Neural cell (in vitro differentiated cells): ENCODE measurements around the gene IL1A. TPM values are rescaled to one million over a fixed set of nuclear protein-coding genes. Genes with fewer than 3 reads are reported as not detected.

ENCODE experiments used
- H2AFZ ChIP-seq: fragments of 200-600, 300-800 bp; sonication (generic), shearing (Covaris generic); 2 replicates; pipeline ENCODE4 v1.6.0; 2014; ENCODE audit warnings: low read depth, mild to moderate bottlenecking, antibody characterized with exemption, low read length, moderate library complexity
- H3F3A ChIP-seq: fragments of 200-600 bp; shearing (Covaris generic); 2 replicates; pipeline ENCODE4 v1.6.1; 2016; ENCODE audit warnings: mild to moderate bottlenecking, moderate library complexity, mixed read lengths, antibody characterized with exemption, low read length; ENCODE audit not compliant: insufficient read depth, poor library complexity, severe bottlenecking
- H3K27ac ChIP-seq: fragments of 200-600, 300-800 bp; sonication (generic), shearing (Covaris generic); 2 replicates; pipeline ENCODE4 v1.5.1; 2014; ENCODE audit warnings: mild to moderate bottlenecking, low read length, moderate library complexity
- H3K27me3 ChIP-seq: fragments of 300-800, 200-600 bp; sonication (generic), shearing (Covaris generic); 2 replicates; pipeline ENCODE4 v1.6.0; 2014; ENCODE audit warnings: mild to moderate bottlenecking, low read depth, low read length, moderate library complexity; ENCODE audit not compliant: insufficient read depth
- H3K36me3 ChIP-seq: fragments of 300-800, 200-600 bp; sonication (generic), shearing (Covaris generic); 2 replicates; pipeline ENCODE4 v1.5.1; 2014; ENCODE audit warnings: mild to moderate bottlenecking, antibody characterized with exemption, low read length, moderate library complexity; ENCODE audit not compliant: insufficient read depth
- H3K4me2 ChIP-seq: fragments of 300-800, 200-600 bp; sonication (generic), shearing (Covaris generic); 2 replicates; pipeline ENCODE4 v1.6.0; 2014; ENCODE audit warnings: mild to moderate bottlenecking, low read length
- H3K4me3 ChIP-seq: fragments of 300-800, 200-600 bp; sonication (generic), shearing (Covaris generic); 2 replicates; pipeline ENCODE4 v1.5.1; 2014; ENCODE audit warnings: mild to moderate bottlenecking, low read length, moderate library complexity
- H3K79me2 ChIP-seq: fragments of 200-600 bp; shearing (Covaris generic); replicated peaks from 2 replicates; pipeline ENCODE4 v1.6.0; 2014; ENCODE audit warnings: mild to moderate bottlenecking, low read length, moderate library complexity; ENCODE audit not compliant: insufficient read depth
- H3K9ac ChIP-seq: fragments of 300-800, 200-600 bp; sonication (generic), shearing (Covaris generic); 2 replicates; pipeline ENCODE4 v1.6.1; 2016; ENCODE audit warnings: mild to moderate bottlenecking, low read length, mixed read lengths
- H3K9me2 ChIP-seq: fragments of 200-600 bp; shearing (Covaris generic); 2 replicates; pipeline ENCODE4 v1.6.1; 2016; ENCODE audit warnings: mild to moderate bottlenecking, low read length, mixed read lengths; ENCODE audit not compliant: insufficient read depth
- H3K9me3 ChIP-seq: fragments of 200-600, 300-800 bp; sonication (generic), shearing (Covaris generic); 2 replicates; pipeline ENCODE4 v1.6.1; 2016; ENCODE audit warnings: mild to moderate bottlenecking, mixed run types, low read length, moderate library complexity, mixed read lengths
- H4K20me1 ChIP-seq: fragments of 200-600 bp; shearing (Covaris generic); 2 replicates; pipeline ENCODE4 v1.6.1; 2016; ENCODE audit warnings: mild to moderate bottlenecking, mixed run types; ENCODE audit not compliant: insufficient read depth
- EP300 ChIP-seq: fragments of 450-650 bp; conservative IDR thresholded peaks from 2 replicates; pipeline ENCODE4 v1.6.1; 2014; ENCODE audit warnings: antibody characterized with exemption, mild to moderate bottlenecking, moderate library complexity; ENCODE audit not compliant: poor library complexity, severe bottlenecking
- EZH2 ChIP-seq: fragments of 200-600, 300-800 bp; shearing (Covaris generic), sonication (generic); IDR thresholded peaks from 2 replicates; pipeline ENCODE4 v1.6.1; 2014; ENCODE audit warnings: antibody characterized with exemption, low read length, borderline replicate concordance, mild to moderate bottlenecking; ENCODE audit not compliant: insufficient read depth, poor library complexity, severe bottlenecking
- MXI1 ChIP-seq: fragments of 450-650 bp; conservative IDR thresholded peaks from 2 replicates; pipeline ENCODE4 v1.6.1; 2014; ENCODE audit warnings: antibody characterized with exemption, mild to moderate bottlenecking; ENCODE audit not compliant: poor library complexity, severe bottlenecking
- POLR2AphosphoS5 ChIP-seq: IDR thresholded peaks from 2 replicates; pipeline ENCODE4 v1.6.1; 2012
- RAD21 ChIP-seq: fragments of 450-650 bp; conservative IDR thresholded peaks from 2 replicates; pipeline ENCODE4 v1.6.1; 2014; ENCODE audit warnings: antibody characterized with exemption, mild to moderate bottlenecking, moderate library complexity
- SMC3 ChIP-seq: fragments of 450-650 bp; conservative IDR thresholded peaks from 2 replicates; pipeline ENCODE4 v1.6.1; 2014; ENCODE audit warnings: antibody characterized with exemption, mild to moderate bottlenecking, moderate library complexity; ENCODE audit not compliant: poor library complexity
- TAF1 ChIP-seq: IDR thresholded peaks from 2 replicates; pipeline ENCODE4 v1.6.1; 2012; ENCODE audit warnings: low read depth
- polyA plus RNA-seq: library from polyadenylated mRNA; depleted of rRNA; stranded (reverse); fragments of >200 nt; gene quantifications from 2 replicates; pipeline ENCODE4 v1.2.3, GENCODE V29; 2014
- TF ChIP-seq, protein P1 (sequence below): IDR thresholded peaks from 2 replicates; pipeline ENCODE4 v1.6.1; 2012; ENCODE audit warnings: borderline replicate concordance
- TF ChIP-seq, protein P2 (sequence below): fragments of 450-650 bp; IDR thresholded peaks from 2 replicates; pipeline ENCODE4 v1.5.1; 2014; ENCODE audit warnings: antibody characterized with exemption, mild to moderate bottlenecking, moderate library complexity; ENCODE audit not compliant: poor library complexity, severe bottlenecking

Gene IL1A
- polyA plus RNA-seq, 1 donor from 2014 or later: 0.14 TPM

DNA sequence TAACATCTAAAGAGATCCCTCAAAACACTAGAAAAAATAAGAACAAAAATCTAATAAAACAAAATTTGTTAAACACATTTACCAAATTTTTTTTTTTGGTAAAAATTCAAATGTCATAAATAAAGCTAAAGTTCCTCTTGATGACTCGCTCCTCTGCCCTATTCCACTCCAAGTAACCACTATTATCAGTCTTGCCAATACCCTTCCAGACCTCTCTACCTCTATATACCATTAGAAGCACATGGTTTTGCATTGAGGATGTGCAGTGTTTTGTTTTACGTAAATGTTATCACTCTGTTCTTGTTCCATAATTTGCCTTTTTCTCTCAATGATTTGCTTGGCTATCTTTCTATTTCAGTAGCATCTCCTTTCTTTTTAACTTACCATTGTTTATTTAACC is 41.4 kb upstream of the IL1A start:
- H3K4me3 ChIP-seq: no peak overlapping the region
- no peak overlapping the region for H3K4me2 ChIP-seq
- TF ChIP-seq POLR2AphosphoS5 (no peak), SMC3 (no peak), RAD21 (no peak), EZH2 (no peak), MXI1 (no peak), EP300 (no peak), TAF1 (no peak)
- TF ChIP-seq, protein P1, sequence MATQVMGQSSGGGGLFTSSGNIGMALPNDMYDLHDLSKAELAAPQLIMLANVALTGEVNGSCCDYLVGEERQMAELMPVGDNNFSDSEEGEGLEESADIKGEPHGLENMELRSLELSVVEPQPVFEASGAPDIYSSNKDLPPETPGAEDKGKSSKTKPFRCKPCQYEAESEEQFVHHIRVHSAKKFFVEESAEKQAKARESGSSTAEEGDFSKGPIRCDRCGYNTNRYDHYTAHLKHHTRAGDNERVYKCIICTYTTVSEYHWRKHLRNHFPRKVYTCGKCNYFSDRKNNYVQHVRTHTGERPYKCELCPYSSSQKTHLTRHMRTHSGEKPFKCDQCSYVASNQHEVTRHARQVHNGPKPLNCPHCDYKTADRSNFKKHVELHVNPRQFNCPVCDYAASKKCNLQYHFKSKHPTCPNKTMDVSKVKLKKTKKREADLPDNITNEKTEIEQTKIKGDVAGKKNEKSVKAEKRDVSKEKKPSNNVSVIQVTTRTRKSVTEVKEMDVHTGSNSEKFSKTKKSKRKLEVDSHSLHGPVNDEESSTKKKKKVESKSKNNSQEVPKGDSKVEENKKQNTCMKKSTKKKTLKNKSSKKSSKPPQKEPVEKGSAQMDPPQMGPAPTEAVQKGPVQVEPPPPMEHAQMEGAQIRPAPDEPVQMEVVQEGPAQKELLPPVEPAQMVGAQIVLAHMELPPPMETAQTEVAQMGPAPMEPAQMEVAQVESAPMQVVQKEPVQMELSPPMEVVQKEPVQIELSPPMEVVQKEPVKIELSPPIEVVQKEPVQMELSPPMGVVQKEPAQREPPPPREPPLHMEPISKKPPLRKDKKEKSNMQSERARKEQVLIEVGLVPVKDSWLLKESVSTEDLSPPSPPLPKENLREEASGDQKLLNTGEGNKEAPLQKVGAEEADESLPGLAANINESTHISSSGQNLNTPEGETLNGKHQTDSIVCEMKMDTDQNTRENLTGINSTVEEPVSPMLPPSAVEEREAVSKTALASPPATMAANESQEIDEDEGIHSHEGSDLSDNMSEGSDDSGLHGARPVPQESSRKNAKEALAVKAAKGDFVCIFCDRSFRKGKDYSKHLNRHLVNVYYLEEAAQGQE: no peak
- TF ChIP-seq, protein P2, sequence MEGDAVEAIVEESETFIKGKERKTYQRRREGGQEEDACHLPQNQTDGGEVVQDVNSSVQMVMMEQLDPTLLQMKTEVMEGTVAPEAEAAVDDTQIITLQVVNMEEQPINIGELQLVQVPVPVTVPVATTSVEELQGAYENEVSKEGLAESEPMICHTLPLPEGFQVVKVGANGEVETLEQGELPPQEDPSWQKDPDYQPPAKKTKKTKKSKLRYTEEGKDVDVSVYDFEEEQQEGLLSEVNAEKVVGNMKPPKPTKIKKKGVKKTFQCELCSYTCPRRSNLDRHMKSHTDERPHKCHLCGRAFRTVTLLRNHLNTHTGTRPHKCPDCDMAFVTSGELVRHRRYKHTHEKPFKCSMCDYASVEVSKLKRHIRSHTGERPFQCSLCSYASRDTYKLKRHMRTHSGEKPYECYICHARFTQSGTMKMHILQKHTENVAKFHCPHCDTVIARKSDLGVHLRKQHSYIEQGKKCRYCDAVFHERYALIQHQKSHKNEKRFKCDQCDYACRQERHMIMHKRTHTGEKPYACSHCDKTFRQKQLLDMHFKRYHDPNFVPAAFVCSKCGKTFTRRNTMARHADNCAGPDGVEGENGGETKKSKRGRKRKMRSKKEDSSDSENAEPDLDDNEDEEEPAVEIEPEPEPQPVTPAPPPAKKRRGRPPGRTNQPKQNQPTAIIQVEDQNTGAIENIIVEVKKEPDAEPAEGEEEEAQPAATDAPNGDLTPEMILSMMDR: no peak
- no peak overlapping the region for H3K27ac ChIP-seq
- H3K27me3 ChIP-seq: no peaks in the 10 kb centered on the region
- no peaks in the 10 kb centered on the region for H3F3A ChIP-seq
- H3K9me3 ChIP-seq: no peaks in the 10 kb centered on the region
- no peaks in the 10 kb centered on the region for H4K20me1 ChIP-seq
- H2AFZ ChIP-seq: no peak overlapping the region
- no peak overlapping the region for H3K9ac ChIP-seq
- H3K36me3 ChIP-seq: no peaks in the 10 kb centered on the region
- H3K9me2 ChIP-seq: no peaks in the 10 kb centered on the region
- no peaks in the 10 kb centered on the region for H3K79me2 ChIP-seq

DNA sequence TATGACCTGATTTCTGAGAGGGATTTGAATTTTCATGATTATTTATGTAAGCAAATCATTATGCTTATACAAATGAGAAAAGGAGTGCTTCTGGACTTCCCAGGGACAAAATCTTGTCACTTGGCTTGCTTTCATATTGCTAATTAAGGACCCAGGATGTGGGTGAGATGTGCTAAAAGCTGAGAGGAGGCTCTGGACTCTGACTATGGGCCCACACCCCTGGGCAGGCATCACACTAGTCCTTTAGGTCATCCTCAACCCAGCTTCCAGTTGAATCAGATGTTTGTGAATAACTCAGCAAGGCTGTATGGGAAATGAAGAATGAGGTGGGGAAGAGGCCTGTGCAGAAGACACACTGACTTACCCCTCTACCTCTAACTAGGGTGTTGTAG is 40.4 kb upstream of the IL1A start:
- Histone ChIP-seq H3K27me3 (no peaks in the 10 kb centered on the region), H3K9me3 (no peaks in the 10 kb centered on the region), H3F3A (no peaks in the 10 kb centered on the region), H3K9me2 (no peaks in the 10 kb centered on the region), H3K9ac (no peak overlapping the region), H4K20me1 (no peaks in the 10 kb centered on the region), H2AFZ (no peak overlapping the region), H3K4me3 (no peak overlapping the region), H3K27ac (no peak overlapping the region), H3K36me3 (no peaks in the 10 kb centered on the region), H3K79me2 (no peaks in the 10 kb centered on the region), H3K4me2 (no peak overlapping the region)
- TF ChIP-seq POLR2AphosphoS5: no peak
- no peak for TF ChIP-seq SMC3
- TF ChIP-seq, protein P1: no peak
- no peak for TF ChIP-seq TAF1
- TF ChIP-seq, protein P2: no peak
- no peak for TF ChIP-seq EP300
- TF ChIP-seq MXI1: no peak
- no peak for TF ChIP-seq EZH2
- no peak for TF ChIP-seq RAD21
